Left renal cortex interstitium (tissue), 4 donors: ENCODE measurements around the gene PCSK6. TPM values are rescaled to one million over a fixed set of nuclear protein-coding genes. Genes with fewer than 3 reads are reported as not detected.

ENCODE experiments used
- DNase-seq, 4 donors: peaks; one replicate each; pipeline ENCODE4 v3.0.0-alpha.2; 2013; ENCODE audit warnings: low read depth in 4 of 4, low spot score in 2 of 4, missing footprints in 1 of 4
- polyA plus RNA-seq, 4 donors: library from polyadenylated mRNA; unstranded; fragments of 120-200 nt; gene quantifications; one replicate each; pipeline ENCODE4 v1.2.1, GENCODE V29; 2013; ENCODE audit not compliant: insufficient read length in 4 of 4

Gene PCSK6
- polyA plus RNA-seq, 4 donors = 7.2 to 8.2 (median 8.1) TPM

GRCh38 chr15:101320501-101321052 lies 168.9 kb downstream of the PCSK6 start:
- DNase-seq = no peak

DNA sequence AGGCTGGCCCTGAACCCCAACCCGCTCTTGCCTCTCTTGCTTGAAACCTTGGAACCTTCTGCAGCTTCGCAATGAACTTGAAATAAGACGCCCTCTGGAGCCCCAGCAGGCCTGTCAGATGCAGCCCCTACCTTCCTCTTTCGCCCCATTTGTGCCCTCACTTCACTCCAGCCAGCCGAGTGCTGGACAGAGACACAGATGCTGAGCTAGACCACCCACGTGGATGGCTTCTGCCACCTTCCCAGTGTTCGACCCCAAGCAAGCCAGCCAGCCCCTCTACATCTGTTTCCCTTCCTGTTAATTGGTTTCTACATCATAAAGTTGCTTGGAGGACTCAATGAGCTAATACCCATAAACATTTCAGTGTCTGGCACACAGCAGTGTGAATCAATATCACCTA lies 170.7 kb downstream of the PCSK6 start:
- DNase-seq = no peak

DNA sequence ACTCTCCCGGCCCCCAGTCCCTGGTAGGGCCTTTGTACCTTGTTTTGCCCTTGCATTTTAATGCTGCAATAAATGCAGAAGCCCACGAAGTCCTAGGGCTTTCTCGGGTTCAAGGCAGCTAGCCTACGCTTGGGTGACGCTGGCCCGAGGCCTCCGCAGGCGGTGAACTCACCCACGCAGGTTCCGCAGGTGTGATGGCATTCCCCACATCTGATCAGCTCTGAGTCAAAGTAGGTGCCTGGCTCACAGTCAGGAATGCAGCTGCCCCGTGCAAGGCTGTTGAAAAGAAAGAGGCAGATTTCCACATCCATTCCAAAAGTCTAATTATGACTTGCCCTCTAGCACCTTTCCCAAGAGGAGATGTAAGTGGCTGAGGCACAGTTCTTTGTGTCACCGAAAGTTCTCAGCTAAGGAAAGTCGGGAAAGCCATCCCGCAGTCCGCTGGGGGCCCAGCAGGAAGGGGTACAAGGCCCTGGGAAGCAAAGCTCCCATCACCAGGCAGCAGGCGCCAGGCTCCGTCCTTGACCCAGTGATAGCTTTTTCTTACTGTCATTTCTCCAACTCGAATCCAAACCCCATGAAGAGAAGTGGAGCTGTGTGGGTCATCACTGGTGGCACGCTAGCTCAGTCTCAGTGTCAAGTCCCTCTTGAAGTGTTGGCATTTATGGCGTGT lies 171.2 kb downstream of the PCSK6 start:
- no peak for DNase-seq

- DNase-seq = no peak
Observed at GRCh38 chr15:101317336-101317872, 172.1 kb downstream of the PCSK6 start.

- DNase-seq = no peak
Observed at GRCh38 chr15:101316529-101316928, 173.0 kb downstream of the PCSK6 start.

DNA sequence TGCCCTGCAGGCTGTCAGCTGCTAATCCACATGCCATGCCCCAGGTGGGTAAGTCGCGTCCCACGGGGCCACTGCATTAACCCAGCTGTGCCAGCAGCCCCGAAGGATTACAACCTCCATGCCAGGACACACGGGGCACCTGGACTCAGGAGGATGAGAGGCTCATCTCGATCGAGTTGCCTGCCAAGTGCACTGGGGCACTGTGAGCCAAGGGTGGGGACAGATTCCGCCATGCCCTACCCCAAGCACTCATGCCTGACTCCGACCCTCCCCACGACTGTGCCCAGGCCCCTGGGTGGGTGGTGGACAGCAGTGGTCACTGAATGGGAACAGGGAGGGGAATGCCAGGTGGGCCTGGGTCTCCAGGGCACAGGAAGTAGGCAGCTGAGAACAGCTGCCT lies 173.8 kb downstream of the PCSK6 start:
- no peak for DNase-seq

DNA sequence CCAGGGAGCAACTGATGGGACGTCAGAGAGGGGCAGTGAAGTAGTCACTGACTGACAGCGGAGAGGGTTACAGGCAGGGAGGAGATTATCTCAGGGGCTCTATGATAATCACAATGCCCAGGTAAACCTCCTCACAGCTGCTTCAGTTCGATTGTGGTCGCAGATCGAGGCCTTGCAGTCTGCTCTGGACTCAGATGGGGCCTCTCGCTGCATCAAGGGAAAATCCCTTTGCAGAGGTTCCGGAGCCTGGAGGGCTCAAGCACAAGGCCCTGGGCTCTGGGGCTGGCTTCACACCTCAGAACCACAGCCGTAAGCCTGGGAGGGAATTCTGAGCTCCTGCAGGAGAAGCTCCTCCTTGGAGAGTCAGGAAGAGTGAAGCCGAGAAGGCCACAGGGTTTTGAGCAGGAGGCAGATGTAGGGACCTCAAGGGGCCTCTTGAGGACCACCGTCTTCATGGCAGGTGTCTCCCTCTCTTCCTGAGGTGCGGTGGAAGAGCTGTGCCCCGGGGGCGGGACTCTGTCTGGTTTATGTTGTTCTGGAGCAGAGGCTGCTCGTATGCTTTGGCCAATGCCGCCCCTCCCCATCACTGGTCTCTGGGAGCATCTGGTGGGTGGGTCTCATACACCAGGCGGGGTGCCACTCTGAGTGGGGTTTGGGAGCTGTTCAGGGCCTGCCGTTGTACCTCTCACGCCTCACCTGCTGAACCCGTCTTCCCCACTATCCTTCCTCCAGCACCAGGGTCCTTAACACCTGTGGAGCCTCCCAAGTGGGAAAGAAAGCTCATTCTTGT lies 175.0 kb downstream of the PCSK6 start:
- DNase-seq = no peak

GRCh38 chr15:101313041-101313761 lies 176.3 kb downstream of the PCSK6 start:
- no peak for DNase-seq

GRCh38 chr15:101310508-101310907 lies 179.0 kb downstream of the PCSK6 start:
- no peak for DNase-seq

GRCh38 chr15:101310161-101310480 lies 179.4 kb downstream of the PCSK6 start:
- no peak for DNase-seq

GRCh38 chr15:101309436-101310160 lies 179.9 kb downstream of the PCSK6 start:
- no peak for DNase-seq

DNA sequence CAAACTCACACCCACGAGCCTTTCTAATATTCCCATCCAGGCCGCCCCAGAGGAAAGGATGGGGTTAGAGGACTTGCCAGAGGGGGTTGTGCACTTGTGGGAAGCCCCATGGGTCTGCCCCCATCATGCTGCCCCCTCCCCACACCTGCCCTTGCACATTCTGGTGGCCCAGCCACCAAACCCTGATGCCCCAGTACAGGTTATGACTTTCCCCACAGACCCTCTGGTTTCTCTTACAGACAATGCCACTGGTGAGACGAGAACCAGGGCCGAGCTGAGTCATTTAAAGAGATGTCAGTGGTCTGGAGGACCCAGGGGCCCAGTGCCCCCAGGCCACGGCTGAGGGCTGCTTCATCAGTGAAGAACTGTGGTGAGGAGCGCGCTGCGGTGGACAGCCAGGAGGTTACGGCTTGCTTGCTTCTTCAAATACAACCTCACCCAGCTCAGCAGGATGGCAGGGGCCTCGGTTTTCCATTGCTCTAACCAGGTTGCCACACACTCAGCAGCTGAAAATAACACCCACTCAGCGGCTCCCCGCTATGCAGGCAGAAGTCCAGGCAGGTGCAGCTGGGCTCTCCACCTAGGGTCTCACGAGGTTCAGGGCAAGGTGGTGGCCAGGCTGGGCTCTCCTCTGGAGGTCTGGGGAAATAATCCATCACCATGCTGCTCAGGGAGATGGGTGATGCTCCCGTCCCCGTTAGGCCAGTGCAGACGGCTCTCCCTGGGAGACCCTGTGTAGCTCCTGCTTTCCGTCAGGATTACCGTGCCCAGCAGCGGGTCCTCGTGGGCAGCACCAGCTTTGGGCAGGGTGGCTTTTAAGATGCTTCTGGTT lies 180.7 kb downstream of the PCSK6 start:
- no peak for DNase-seq

GRCh38 chr15:101307897-101308603 lies 181.5 kb downstream of the PCSK6 start:
- DNase-seq = no peak

DNA sequence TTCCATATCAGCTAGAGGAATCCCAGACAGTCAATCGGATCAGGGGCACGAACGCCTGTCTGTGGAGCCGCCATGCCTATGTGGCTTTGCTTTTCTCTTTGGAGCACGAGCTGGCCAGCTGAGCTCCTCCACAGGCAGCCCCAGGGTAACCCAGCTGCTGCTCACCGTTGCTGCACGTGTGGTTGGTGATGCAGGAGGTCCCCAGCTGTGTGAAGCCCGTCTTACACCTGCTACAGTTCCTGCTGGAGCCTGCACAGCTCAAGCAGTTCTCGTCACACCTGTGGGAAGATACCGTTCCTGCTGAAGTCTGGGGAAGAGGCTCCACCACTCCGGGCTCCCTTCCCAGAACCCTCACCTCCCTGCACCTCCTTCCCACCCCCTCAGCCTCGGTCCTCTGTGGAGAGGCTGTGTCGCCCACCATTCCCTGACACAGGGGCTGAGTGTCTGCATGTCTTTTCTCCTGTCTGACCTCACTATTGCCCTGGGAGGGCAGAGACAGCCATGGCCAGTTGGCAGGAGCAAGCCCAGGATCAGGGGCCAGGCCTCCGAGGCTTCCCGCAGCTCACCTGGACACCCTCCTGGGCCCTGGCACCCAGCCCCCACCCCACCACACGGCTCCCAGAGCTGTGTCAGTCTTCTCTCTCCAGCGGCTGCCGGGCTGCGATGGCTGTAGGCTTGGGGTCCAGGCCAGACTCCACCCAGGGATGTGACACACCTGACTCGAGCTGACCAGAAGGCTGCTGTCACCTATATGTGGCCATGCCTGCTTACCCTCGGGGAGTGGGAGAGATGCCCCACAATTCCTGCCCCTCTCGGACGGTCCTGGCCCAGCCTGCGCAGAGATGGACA lies 182.2 kb downstream of the PCSK6 start:
- DNase-seq = no peak

DNA sequence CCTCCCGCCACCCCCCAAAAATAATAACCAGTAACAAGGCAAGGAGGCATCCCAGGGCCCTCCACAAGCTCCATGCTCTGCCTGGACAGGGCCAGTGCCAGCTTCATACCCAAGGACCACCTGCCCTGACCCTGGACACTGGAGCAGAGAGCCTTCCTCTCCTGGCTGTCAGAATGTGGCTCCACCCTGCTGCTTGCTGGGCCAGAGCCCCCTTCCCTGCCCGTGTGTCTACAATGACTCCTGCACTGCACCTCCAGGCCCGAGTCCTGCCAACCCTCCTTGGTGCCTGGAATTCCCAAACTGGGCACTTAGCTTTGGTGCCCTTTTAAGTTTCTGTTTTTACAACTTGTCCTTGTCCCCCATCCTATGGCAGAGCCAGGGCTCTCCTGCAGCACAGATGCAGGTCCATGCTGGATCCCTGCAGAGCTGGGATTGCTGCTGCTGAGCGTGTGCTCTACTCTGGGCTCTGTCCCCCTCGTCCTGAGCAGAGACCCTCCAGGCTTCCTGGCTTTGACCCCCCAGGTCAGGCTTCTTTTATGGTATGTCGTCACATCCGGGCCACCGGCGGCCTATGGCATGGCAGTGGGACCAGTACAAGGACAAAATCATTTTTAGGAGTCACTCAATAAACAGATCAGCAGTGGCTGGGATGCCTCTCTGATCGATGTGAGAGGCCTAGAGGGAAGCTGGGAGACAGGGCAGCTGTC lies 183.0 kb downstream of the PCSK6 start:
- no peak for DNase-seq

DNA sequence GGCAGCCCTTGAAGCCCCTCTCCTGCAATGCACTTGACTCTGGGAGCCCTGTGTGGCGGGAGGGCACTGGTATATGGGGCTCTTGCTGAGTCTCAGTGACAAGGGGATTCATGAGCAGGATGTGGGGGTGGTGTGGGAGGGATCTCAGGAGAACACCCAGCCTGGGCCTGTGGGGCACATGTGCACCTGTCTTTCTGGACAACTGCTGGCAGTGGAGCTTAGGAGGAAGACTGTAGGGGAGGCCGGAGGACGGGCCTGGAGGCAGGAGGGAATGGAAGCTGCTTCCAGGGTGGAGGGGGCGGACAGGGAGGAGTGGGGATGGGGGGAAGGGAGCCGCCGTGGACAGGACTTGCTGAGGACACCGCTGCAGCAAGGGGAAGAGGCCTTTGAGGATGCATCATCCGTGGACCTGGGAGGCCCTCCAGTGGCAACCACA lies 183.7 kb downstream of the PCSK6 start:
- DNase-seq = no peak

GRCh38 chr15:101303408-101303807 lies 186.1 kb downstream of the PCSK6 start:
- DNase-seq = no peak
